HG03457 (cell line): ENCODE results near the gene SDK1.

ENCODE experiments used
- ATAC-seq: cut with Tn5 transposase; IDR thresholded peaks from one replicate; pipeline ENCODE4 v1.9.1; 2021; ENCODE audit warnings: moderate number of reproducible peaks; ENCODE audit not compliant: unreplicated experiment

SDK1 gene

GRCh38 chr7:4179688-4180380 is 878.8 kb downstream of the SDK1 start:
- no peak for ATAC-seq

- ATAC-seq = no peak
Measured at GRCh38 chr7:4181446-4181845, 880.4 kb downstream of the SDK1 start.

- ATAC-seq = no peak
Measured at GRCh38 chr7:4182605-4183300, 881.7 kb downstream of the SDK1 start.

GRCh38 chr7:4184653-4185052 is 883.6 kb downstream of the SDK1 start:
- no peak for ATAC-seq

- no peak for ATAC-seq
Measured at GRCh38 chr7:4185136-4185535, 884.1 kb downstream of the SDK1 start.

GRCh38 chr7:4185721-4186512 is 884.9 kb downstream of the SDK1 start:
- no peak for ATAC-seq

- ATAC-seq = no peak
Measured at GRCh38 chr7:4186513-4186780, 885.4 kb downstream of the SDK1 start.

GRCh38 chr7:4188651-4189050 is 887.6 kb downstream of the SDK1 start:
- no peak for ATAC-seq

GRCh38 chr7:4189131-4189570 is 888.1 kb downstream of the SDK1 start:
- ATAC-seq = no peak

GRCh38 chr7:4190010-4190981 is 889.2 kb downstream of the SDK1 start:
- no peak for ATAC-seq

GRCh38 chr7:4191046-4191445 is 890.0 kb downstream of the SDK1 start:
- no peak for ATAC-seq

GRCh38 chr7:4191525-4191924 is 890.5 kb downstream of the SDK1 start:
- no peak for ATAC-seq

GRCh38 chr7:4195660-4196059 is 894.6 kb downstream of the SDK1 start:
- ATAC-seq = no peak

GRCh38 chr7:4196121-4196819 is 895.2 kb downstream of the SDK1 start:
- ATAC-seq = no peak

GRCh38 chr7:4198301-4198700 is 897.2 kb downstream of the SDK1 start:
- ATAC-seq = no peak

- ATAC-seq = no peak
Measured at GRCh38 chr7:4200546-4201094, 899.6 kb downstream of the SDK1 start.

- ATAC-seq = no peak
Measured at GRCh38 chr7:4201566-4201965, 900.5 kb downstream of the SDK1 start.

GRCh38 chr7:4202154-4202736 is 901.2 kb downstream of the SDK1 start:
- ATAC-seq = no peak

- no peak for ATAC-seq
Measured at GRCh38 chr7:4202954-4203353, 901.9 kb downstream of the SDK1 start.
